ENCODE measurements around the gene TAF4B.
"Not testable (repeated sequence)": the region's sequence is repeated elsewhere in the genome, so short reads cannot be mapped to it uniquely, and the experiment has no call there.

The TAF4B gene

GRCh38 chr18:26252411-26252810 is 26.2 kb downstream of the TAF4B start:
- CTCF ChIA-PET = no interaction called here
- Histone ChIP-seq H3K4me1 (ENCODE audit: control insufficient read depth, insufficient read depth, low read length) (peaks cover 2% of the 10 kb centered on the region; the same call in 1 of the 2 replicates), H3K36me3 (ENCODE audit: control insufficient read depth in 2 of 2, insufficient read depth in 1 of 2, low read length in 2 of 2) (no peaks in the 10 kb centered on the region), H3K4me3 (ENCODE audit: low read depth, low read length) (no peak overlapping the region), H3K9me3 (ENCODE audit: control insufficient read depth, insufficient read depth, low read depth, low read length) (no peaks in the 10 kb centered on the region), H3K27ac (ENCODE audit: extremely low read depth, low read depth, low read length) (no peak overlapping the region)
- no peak for TF ChIP-seq ZNF248 (tag by site-specific recombination; IDR thresholded peaks at IDR 0.05)
- TF ChIP-seq ZNF223 (tag by site-specific recombination; IDR thresholded peaks at IDR 0.05) = no peak
- no peak for TF ChIP-seq ZNF658 (tag by site-specific recombination; IDR thresholded peaks at IDR 0.05)
- TF ChIP-seq ZSCAN16 (tag by site-specific recombination; IDR thresholded peaks at IDR 0.05) = no peak
- TF ChIP-seq ZNF837 (tag by site-specific recombination; IDR thresholded peaks at IDR 0.05) = no peak
- POLR2A ChIA-PET = no interaction called here

GRCh38 chr18:26254808-26255207 is 28.6 kb downstream of the TAF4B start:
- H3K9me3 ChIP-seq (ENCODE audit: control insufficient read depth, insufficient read depth, low read depth, low read length); POLR2A ChIA-PET; H3K4me1 ChIP-seq (ENCODE audit: control insufficient read depth, insufficient read depth, low read length); H3K4me3 ChIP-seq (ENCODE audit: low read depth, low read length); H3K27ac ChIP-seq (ENCODE audit: extremely low read depth, low read depth, low read length); H3K36me3 ChIP-seq (ENCODE audit: control insufficient read depth in 2 of 2, insufficient read depth in 1 of 2, low read length in 2 of 2): not testable (repeated sequence)
- CTCF ChIA-PET = interaction anchor here (1.6 kb wide), 1 partner anchor 94 kb away, joined by 3 read pairs; no protein-coding TSS in a partner anchor

- no peak overlapping the region for H3K4me3 ChIP-seq (ENCODE audit: low read depth, low read length)
These were observed 29.7 kb downstream of the TAF4B start for GRCh38 chr18:26255695-26256622.

DNA sequence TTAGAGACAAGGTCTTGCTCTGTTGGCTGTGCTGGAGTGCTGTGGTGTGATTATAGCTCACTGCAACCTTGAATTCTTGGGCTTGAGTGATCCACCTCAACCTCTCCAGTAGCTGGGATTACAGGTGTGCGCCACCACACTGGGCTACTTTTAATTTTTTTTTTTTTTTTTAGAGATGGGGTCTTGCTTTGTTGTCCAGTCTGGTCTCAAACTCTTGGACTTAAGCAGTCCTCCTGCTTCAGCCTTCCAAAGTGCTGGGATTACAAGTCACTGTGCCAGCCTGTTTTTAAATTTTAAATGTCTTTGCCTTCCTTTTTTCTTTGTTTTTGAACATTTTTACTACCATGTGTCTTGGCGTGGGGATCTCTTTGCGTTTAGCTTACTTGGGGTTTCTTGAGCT is 32.5 kb downstream of the TAF4B start:
- peaks cover 2% of the 10 kb centered on the region; the same call in 1 of the 2 replicates for H3K4me1 ChIP-seq (ENCODE audit: control insufficient read depth, insufficient read depth, low read length)
- H3K36me3 ChIP-seq (ENCODE audit: control insufficient read depth in 2 of 2, insufficient read depth in 1 of 2, low read length in 2 of 2) = no peaks in the 10 kb centered on the region
- no peaks in the 10 kb centered on the region for H3K9me3 ChIP-seq (ENCODE audit: control insufficient read depth, insufficient read depth, low read depth, low read length)
- CTCF ChIA-PET = no interaction called here
- no peak overlapping the region for H3K27ac ChIP-seq (ENCODE audit: extremely low read depth, low read depth, low read length)
- POLR2A ChIA-PET = interaction anchor here (0.6 kb wide), 1 partner anchor 13 kb away, joined by 6 read pairs; no protein-coding TSS in a partner anchor
- no peak for TF ChIP-seq WT1 (tag by site-specific recombination; IDR thresholded peaks at IDR 0.05)
- TF ChIP-seq ZNF121 (tag by site-specific recombination; IDR thresholded peaks at IDR 0.05) = peak; percentile 56; the same call in 1 of the 2 replicates
- TF ChIP-seq SP3 (tag by site-specific recombination; IDR thresholded peaks at IDR 0.05) = no peak
- no peak for TF ChIP-seq ZNF140 (tag by site-specific recombination; IDR thresholded peaks at IDR 0.05)
- no peak for TF ChIP-seq ZNF169 (tag by site-specific recombination; IDR thresholded peaks at IDR 0.05)
- no peak for TF ChIP-seq ZNF658 (tag by site-specific recombination; IDR thresholded peaks at IDR 0.05)
- no peak for TF ChIP-seq KLF1 (tag by site-specific recombination; IDR thresholded peaks at IDR 0.05)
- H3K4me3 ChIP-seq (ENCODE audit: low read depth, low read length) = no peak overlapping the region

More at GRCh38 chr18:26255695-26256622, 29.7 kb downstream of the TAF4B start:
- ChIA-PET CTCF (interaction anchor here (0.6 to 0.7 kb wide), 2 partner anchors 116 to 126 kb away, joined by 3 read pairs; no protein-coding TSS in a partner anchor), POLR2A (interaction anchor here (0.7 kb wide), 1 partner anchor 292 kb away, joined by 3 read pairs; no protein-coding TSS in a partner anchor)
- TF ChIP-seq ZNF600 (tag by site-specific recombination; IDR thresholded peaks at IDR 0.05) = peak; percentile 82
- no peak for TF ChIP-seq ZBTB48 (tag by site-specific recombination; IDR thresholded peaks at IDR 0.05)
- no peak for TF ChIP-seq SP7 (tag by site-specific recombination; IDR thresholded peaks at IDR 0.05)
- TF ChIP-seq KLF9 (tag by site-specific recombination; IDR thresholded peaks at IDR 0.05; ENCODE audit: low read depth) = no peak
- Histone ChIP-seq H3K9me3 (ENCODE audit: control insufficient read depth, insufficient read depth, low read depth, low read length) (no peaks in the 10 kb centered on the region), H3K4me1 (ENCODE audit: control insufficient read depth, insufficient read depth, low read length) (peaks cover 2% of the 10 kb centered on the region; the same call in 1 of the 2 replicates), H3K27ac (ENCODE audit: extremely low read depth, low read depth, low read length) (no peak overlapping the region), H3K36me3 (ENCODE audit: control insufficient read depth in 2 of 2, insufficient read depth in 1 of 2, low read length in 2 of 2) (no peaks in the 10 kb centered on the region)

DNA sequence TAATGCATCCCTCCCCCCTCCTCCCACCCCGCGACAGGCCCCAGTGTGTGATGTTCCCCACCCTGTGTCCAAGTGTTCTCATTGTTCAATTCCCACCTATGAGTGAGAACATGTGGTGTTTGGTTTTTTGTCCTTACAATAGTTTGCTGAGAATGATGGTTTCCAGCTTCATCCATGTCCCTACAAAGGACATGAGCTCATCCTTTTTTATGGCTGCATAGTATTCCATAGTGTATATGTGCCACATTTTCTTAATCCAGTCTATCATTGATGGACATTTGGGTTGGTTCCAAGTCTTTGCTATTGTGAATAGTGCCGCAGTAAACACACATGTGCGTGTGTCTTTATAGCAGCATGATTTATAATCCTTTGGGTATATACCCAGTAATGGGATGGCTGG is 33.2 kb downstream of the TAF4B start:
- H3K36me3 ChIP-seq (ENCODE audit: control insufficient read depth in 2 of 2, insufficient read depth in 1 of 2, low read length in 2 of 2); H3K4me3 ChIP-seq (ENCODE audit: low read depth, low read length); H3K9me3 ChIP-seq (ENCODE audit: control insufficient read depth, insufficient read depth, low read depth, low read length); H3K4me1 ChIP-seq (ENCODE audit: control insufficient read depth, insufficient read depth, low read length); H3K27ac ChIP-seq (ENCODE audit: extremely low read depth, low read depth, low read length); CTCF ChIA-PET; POLR2A ChIA-PET: not testable (repeated sequence)
- TF ChIP-seq ZNF146 (tag by site-specific recombination; IDR thresholded peaks at IDR 0.05) = peak; percentile 76
- TF ChIP-seq ZNF580 (tag by site-specific recombination; IDR thresholded peaks at IDR 0.05) = 0 out of 2 replicates have a peak, but pooled peaks have one; percentile 43

All from HEK293 (cell line).